Middle frontal gyrus (tissue), 1 donor: ENCODE measurements around the gene GARNL3.

Experiments
- DNase-seq: peaks from one replicate; pipeline ENCODE4 v3.0.0-alpha.2; 2015; ENCODE audit warnings: low spot score; ENCODE audit errors: extremely low spot score

Gene GARNL3

GRCh38 chr9:127308652-127309434 lies 44.3 kb downstream of the GARNL3 start:
- no peak for DNase-seq

DNA sequence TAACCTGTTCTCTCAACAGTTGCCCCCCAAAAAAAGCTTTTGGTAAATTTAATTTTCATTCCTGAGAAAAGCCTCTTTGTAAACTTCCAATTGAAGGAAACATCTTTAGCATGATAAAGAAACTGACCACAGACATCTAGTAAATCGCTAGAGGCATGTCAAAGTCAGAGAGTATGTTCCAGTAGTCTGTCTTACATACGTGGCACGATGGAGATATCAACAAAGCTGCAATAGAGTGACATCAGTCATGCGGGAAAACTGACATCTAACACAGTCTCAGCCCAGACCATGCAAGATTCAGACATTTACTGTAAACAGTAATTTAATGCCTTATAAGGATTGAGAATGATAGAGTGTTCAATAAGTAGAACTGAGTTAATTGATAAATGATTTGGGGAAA lies 45.1 kb downstream of the GARNL3 start:
- no peak for DNase-seq

DNA sequence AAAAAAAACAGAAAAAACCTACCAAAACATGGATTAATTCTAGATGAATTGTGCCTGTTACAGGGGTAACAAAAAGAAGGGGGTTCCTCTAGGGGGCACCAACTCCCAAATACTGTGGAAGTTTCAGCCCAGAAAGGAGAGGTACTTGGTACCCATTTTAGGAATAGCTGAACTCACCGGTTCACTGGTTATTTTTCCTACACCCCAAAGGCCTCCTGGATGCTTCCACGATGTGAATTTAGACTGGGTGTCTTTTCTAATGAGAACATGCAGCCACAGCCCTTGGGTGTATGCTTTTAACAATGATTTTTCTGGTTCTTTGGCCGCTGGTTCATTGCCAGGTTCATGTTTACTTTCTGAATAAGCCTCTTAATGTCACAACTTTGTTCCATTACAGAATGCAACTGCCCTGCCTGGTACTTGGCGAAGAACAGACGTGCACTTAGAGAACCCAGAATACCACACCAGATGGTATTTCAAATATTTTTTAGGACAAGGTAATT lies 46.7 kb downstream of the GARNL3 start:
- no peak for DNase-seq

DNA sequence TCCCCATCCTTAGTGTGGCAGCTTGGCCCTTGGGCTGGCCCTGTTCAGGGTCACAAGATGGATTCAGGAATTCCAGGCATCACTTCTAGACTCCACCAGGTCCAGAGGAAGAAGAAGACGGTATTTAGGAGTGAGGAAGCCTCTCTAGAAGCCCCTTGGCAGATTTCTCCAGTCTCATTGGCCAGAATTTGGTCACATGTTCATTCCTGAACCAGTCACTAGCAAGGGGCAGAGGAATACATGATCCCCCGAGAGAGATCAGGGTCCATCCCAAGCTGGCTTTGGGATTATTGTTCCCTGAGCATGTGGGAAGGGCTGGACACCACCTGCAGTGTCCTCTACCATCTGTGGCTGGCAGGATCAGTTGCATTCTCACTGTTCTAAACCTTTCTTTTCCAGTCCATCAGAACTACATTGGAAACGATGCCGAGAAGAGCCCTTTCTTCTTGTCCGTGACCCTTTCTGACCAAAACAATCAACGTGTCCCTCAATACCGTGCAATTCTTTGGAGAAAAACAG lies 48.5 kb downstream of the GARNL3 start:
- DNase-seq = no peak

- no peak for DNase-seq
Measured at GRCh38 chr9:127314911-127315310, 50.3 kb downstream of the GARNL3 start.

- no peak for DNase-seq
Measured at GRCh38 chr9:127316586-127317323, 52.2 kb downstream of the GARNL3 start.

DNA sequence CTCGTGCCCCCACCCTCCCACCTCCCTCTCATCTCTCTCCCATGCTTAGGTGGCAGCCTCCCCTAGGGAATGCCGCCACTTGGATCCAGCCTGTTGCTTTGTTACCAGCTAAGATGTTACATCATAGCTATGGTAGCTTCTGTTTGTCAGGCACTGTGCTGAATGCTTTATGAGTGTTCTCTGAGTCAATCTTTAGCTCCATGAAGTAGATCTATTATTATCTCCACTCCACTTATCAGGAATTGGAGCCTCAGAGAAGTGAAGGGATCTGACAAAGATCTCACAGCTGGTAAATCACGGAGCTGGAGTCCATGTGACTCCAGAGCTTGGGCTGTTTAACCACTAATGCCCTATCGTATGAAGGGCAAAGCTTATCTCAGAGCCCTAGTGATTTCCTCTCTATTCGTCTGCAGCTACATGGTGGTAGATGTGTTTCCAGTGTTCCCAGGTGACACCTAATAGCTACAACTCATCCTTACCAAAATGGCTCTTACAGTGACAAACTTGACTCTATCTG lies 54.1 kb downstream of the GARNL3 start:
- no peak for DNase-seq

DNA sequence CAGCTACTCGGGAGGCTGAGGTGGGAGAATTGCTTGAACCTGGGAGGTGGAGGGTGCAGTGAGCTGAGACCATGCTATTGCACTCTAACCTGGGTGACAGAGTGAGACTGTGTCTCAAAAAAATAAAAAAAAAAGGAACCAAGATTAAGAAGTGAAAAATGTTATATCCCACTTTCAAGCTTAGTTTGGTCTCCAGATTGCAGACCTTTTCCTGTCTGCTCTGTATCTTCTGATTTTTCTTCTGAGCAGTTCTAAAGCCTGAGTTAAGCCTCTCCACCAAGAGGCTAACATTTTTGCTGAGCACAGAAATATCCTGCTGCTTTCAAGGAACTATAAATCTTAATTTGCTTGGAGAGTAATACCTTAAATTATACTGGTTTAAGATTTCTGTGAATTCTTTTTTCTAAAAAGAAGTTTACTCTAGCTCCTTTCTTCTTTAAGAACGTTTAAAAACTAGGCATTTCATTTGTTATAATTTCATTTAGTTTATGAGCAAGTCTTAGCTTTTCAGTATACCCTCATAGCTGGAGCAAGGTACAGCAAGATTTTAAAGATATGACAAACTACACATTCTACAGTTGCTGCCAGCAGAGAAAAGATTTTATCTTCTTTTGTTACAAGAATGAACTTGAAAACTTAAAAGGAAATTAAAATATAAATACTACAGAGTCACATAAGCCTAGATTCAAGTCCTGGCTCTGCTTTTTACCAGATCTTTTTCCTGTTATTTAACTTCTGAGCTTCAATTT lies 55.0 kb downstream of the GARNL3 start:
- DNase-seq = no peak

GRCh38 chr9:127320115-127320378 lies 55.5 kb downstream of the GARNL3 start:
- DNase-seq = no peak

GRCh38 chr9:127323393-127323792 lies 58.8 kb downstream of the GARNL3 start:
- DNase-seq = no peak

DNA sequence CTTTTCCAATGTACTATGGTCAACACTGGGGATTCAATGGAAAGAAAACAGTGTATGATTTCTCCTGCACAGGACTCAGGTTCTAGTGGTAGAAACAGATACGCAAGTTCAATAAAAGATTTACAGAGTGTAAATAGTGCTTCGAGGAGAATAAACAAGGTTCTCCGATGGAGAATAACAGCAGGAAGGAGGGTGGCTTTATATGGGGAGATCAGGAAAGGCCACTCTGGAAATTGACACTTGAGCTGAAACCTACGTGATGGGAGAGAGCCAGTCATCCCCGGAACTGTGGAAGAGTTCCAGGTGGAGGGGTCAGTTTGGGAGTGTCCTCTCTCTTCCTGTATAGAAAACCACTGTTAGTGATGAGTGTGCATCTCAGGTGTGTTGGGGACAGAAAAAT lies 65.9 kb downstream of the GARNL3 start:
- DNase-seq = no peak

- no peak for DNase-seq
Measured at GRCh38 chr9:127333221-127334064, 68.9 kb downstream of the GARNL3 start.

DNA sequence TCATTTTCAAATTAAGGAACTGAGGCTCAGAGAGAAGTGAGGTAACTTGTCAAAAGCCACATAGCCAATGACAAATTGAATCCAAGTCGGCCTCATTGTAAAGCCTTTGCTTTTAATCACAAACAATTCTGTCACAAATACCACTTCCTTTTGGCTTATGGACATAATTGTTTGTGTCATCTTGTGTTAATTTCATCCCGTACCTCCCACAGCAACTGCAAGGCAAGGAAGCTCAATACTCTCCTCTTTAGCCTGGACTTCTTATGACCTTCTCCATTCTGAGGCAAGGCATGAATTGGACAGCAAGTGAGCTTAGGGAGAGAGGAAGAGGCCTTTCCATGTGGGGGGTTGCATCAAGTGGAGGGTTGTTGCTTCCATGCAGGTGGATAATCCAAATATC lies 70.2 kb downstream of the GARNL3 start:
- DNase-seq = no peak

- DNase-seq = no peak
Measured at GRCh38 chr9:127336086-127336485, 71.5 kb downstream of the GARNL3 start.

DNA sequence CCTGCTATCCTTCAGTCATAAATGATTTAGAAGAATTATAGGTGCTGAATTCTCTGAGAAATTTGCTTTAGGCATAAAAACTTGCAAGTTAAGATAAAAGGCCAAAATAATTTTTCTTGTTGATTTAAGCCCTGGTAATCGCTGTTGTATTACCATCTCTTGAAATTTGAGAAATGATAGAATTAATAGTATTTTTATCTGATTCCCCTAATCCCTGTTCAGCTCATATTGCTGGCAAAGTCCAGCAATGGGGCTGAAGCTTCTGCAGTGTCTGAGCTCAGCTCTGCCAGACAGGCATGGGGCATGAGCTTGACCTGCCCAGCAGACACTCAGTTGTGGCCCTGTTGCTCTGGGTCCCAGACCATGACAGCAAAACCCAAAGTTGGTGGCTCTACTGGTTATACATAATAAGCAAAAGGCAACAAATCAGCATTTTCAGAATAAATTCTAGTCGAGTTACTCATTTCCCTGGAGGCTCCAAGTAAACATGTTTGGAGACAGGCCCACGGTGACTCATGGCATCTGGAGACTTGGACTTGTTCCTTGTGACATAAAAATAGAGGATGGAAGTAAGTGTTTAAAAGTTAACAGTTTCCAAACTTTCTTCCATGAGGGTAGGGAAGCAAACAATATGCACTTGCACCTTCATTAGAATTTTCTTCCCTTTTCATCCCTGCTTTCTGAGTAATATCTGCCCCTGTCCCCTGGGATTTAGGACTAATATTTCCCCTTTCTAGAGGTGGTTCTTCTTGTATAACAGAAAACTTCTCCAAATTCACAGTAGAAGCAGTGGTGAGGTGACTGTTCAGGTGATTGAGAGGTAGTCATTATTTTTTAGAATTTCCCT lies 72.2 kb downstream of the GARNL3 start:
- peak; percentile 53 for DNase-seq

DNA sequence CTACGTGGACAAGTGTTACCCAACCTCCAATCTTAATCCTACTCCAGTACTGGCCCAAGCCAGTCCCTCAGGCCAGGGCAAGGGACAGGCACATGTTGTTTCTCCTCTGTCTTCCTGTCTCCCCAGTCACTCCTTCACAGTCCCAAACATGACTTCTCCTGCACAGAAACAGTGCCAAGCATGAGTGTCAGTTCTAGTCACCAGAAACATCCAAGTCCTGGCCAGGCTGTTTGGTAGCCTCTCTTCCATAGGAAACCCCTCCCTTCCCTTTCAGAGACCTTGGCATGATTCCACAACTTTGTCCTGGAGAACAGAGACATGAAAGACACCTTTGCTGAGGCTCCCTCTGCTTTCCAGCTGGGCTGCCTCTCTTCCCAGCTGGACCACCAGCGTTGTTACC lies 76.1 kb downstream of the GARNL3 start:
- DNase-seq = no peak

GRCh38 chr9:127341152-127341551 lies 76.6 kb downstream of the GARNL3 start:
- DNase-seq = no peak

DNA sequence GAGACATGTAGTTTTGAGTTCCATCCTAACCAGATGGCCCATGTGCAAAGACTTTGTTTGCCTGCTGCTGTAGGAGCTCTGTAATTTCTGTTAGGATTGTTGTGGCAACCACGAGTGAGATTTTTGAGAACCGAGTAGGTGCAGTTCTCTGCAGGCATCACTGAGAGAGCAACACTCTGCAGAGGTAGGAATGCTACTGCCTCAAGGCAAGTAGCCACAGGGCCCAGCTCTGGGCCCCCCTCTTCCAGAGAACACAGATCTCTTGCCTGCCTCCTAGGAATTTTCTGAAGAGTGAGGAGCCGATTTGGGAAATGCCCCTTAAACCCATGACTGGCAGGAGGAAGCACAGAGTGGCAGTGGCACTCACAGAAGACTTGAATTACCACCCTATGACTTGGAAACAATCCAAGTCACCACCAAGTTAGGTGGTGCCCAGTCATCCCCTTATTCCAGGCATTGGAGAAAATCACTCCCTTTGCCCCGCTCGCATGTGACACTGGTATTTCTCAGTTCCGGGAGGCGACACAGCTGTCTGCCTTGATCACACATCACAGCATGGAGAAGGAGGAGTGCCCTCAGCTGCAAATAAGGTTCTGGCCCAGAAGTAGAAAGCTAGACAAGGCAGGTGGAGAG lies 79.9 kb downstream of the GARNL3 start:
- no peak for DNase-seq

- DNase-seq = no peak
Measured at GRCh38 chr9:127345566-127345965, 81.0 kb downstream of the GARNL3 start.
